ENCODE results near the gene CAPN8.

DNA sequence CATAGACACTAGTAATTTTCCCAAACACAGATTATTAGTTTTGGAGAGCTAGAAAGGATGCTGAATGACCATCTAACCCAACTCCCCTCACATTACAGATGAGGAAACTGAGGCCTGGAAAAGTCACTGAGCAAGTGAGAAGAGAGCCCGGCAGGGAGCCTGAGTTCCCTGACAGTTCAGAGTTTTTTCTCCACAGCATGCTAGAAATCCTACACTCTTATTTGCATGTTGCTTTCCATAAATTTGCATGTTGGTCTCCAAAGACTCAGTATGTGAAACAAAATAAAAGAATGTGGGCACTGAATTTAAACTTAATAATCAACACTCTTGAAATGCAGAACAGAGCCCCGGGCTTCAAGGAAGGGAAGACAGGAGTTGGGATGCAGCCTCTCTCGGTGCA, 140.0 kb downstream of the CAPN8 start:
- TF ChIP-seq EZH2phosphoT487 (IDR thresholded peaks at IDR 0.05; ENCODE audit: borderline replicate concordance) = no peak
- TF ChIP-seq, protein P1, sequence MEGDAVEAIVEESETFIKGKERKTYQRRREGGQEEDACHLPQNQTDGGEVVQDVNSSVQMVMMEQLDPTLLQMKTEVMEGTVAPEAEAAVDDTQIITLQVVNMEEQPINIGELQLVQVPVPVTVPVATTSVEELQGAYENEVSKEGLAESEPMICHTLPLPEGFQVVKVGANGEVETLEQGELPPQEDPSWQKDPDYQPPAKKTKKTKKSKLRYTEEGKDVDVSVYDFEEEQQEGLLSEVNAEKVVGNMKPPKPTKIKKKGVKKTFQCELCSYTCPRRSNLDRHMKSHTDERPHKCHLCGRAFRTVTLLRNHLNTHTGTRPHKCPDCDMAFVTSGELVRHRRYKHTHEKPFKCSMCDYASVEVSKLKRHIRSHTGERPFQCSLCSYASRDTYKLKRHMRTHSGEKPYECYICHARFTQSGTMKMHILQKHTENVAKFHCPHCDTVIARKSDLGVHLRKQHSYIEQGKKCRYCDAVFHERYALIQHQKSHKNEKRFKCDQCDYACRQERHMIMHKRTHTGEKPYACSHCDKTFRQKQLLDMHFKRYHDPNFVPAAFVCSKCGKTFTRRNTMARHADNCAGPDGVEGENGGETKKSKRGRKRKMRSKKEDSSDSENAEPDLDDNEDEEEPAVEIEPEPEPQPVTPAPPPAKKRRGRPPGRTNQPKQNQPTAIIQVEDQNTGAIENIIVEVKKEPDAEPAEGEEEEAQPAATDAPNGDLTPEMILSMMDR (IDR thresholded peaks at IDR 0.05 in 2 of 3, conservative IDR thresholded peaks at IDR 0.05 in 1 of 3; ENCODE audit: borderline replicate concordance in 1 of 3, insufficient read depth in 1 of 3, low read depth in 2 of 3, low read length in 2 of 3) = no peak
- no peak for TF ChIP-seq SIN3A (IDR thresholded peaks at IDR 0.05; ENCODE audit: low read depth)
- no peak for TF ChIP-seq EZH2 (IDR thresholded peaks at IDR 0.05)
- no peak for TF ChIP-seq YY1 (IDR thresholded peaks at IDR 0.05; ENCODE audit: extremely low read depth, insufficient replicate concordance, low read depth, low read length)
- no peak for TF ChIP-seq POLR2A (IDR thresholded peaks at IDR 0.05; ENCODE audit: borderline replicate concordance, extremely low read depth, insufficient read depth, insufficient read length)
- no peak for TF ChIP-seq POLR2AphosphoS5 (IDR thresholded peaks at IDR 0.05; ENCODE audit: low read depth, low read length)
- no peak for TF ChIP-seq EGR1 (IDR thresholded peaks at IDR 0.05; ENCODE audit: low read depth)
- no peak for TF ChIP-seq FOSL1 (IDR thresholded peaks at IDR 0.05; ENCODE audit: low read depth)
- TF ChIP-seq ELF1 (IDR thresholded peaks at IDR 0.05; ENCODE audit: borderline replicate concordance, low read depth) = no peak
